WTC11 (cell line): Measurements from ENCODE around the gene FGF18. TPM values are rescaled to one million over a fixed set of nuclear protein-coding genes. Genes with fewer than 3 reads are reported as not detected.

ENCODE experiments used
- ATAC-seq: fragments of 200-7000 bp; cut with Tn5 transposase; 2 replicates; pipeline ENCODE4 v1.10.0; 2021; ENCODE audit warnings: mild to moderate bottlenecking, moderate library complexity
- CTCF ChIA-PET: fragments of 300-600 bp; sonication (Branson Sonifier 250); formaldehyde crosslinking; loops from one replicate; lab custom pipeline; 2021; ENCODE audit warnings: antibody characterized with exemption; lab: Charles Lee
- POLR2A ChIA-PET: fragments of 350-600 bp; sonication (Branson Sonifier 250); formaldehyde crosslinking; loops from one replicate; lab custom pipeline; 2021; ENCODE audit warnings: antibody characterized with exemption; lab: Charles Lee
- DNase-seq: peaks from one replicate; pipeline ENCODE4 v3.0.0; 2021; ENCODE audit warnings: low spot score
- H3K27ac Mint-ChIP-seq: 2 replicates; pipeline ENCODE4 v1.8.0; 2021; ENCODE audit warnings: mixed read lengths
- H3K27me3 Mint-ChIP-seq: 2 replicates; pipeline ENCODE4 v1.8.0; 2021; ENCODE audit warnings: low read depth, mild to moderate bottlenecking, moderate library complexity, mixed read lengths
- H3K36me3 Mint-ChIP-seq: 2 replicates; pipeline ENCODE4 v1.8.0; 2021; ENCODE audit warnings: mixed read lengths
- H3K4me1 Mint-ChIP-seq: 2 replicates; pipeline ENCODE4 v1.8.0; 2022; ENCODE audit warnings: mixed read lengths
- H3K4me3 Mint-ChIP-seq: 2 replicates; pipeline ENCODE4 v1.8.0; 2021; ENCODE audit warnings: mild to moderate bottlenecking, moderate library complexity, mixed read lengths
- H3K9me3 Mint-ChIP-seq: 2 replicates; pipeline ENCODE4 v1.8.0; 2021; ENCODE audit warnings: mixed read lengths
- CREM ChIP-seq: sonication (generic); formaldehyde crosslinking; IDR thresholded peaks from 2 replicates; pipeline ENCODE4 v1.8.1; 2022; ENCODE audit warnings: mild to moderate bottlenecking, missing genetic modification reagents, moderate library complexity
- ELF4 ChIP-seq: sonication (generic); formaldehyde crosslinking; IDR thresholded peaks from 2 replicates; pipeline ENCODE4 v1.8.1; 2022; ENCODE audit warnings: low read depth, mild to moderate bottlenecking, moderate library complexity, missing genetic modification reagents
- EMX1 ChIP-seq: fragments of 250-450 bp; sonication (Bioruptor Pico); IDR thresholded peaks from 2 replicates; pipeline ENCODE4 v1.8.0; 2021; ENCODE audit warnings: mild to moderate bottlenecking
- GABPB1 ChIP-seq: sonication (generic); formaldehyde crosslinking; IDR thresholded peaks from 2 replicates; pipeline ENCODE4 v1.8.1; 2023; ENCODE audit warnings: mild to moderate bottlenecking, missing genetic modification reagents
- IRF2 ChIP-seq: sonication (generic); formaldehyde crosslinking; IDR thresholded peaks from 2 replicates; pipeline ENCODE4 v1.8.0; 2022; ENCODE audit warnings: low read depth, missing genetic modification reagents, borderline replicate concordance
- MXD4 ChIP-seq: fragments of 250-450 bp; sonication (Bioruptor Pico); IDR thresholded peaks from 2 replicates; pipeline ENCODE4 v1.8.0; 2021; ENCODE audit warnings: mild to moderate bottlenecking, moderate library complexity, borderline replicate concordance
- NFYB ChIP-seq: sonication (generic); formaldehyde crosslinking; conservative IDR thresholded peaks from 2 replicates; pipeline ENCODE4 v1.8.0; 2022; ENCODE audit warnings: low read depth, missing genetic modification reagents
- NR1H2 ChIP-seq: sonication (generic); formaldehyde crosslinking; IDR thresholded peaks from 2 replicates; pipeline ENCODE4 v1.9.0; 2021; ENCODE audit warnings: mild to moderate bottlenecking, moderate library complexity, missing genetic modification reagents
- NR2C2 ChIP-seq: sonication (generic); formaldehyde crosslinking; IDR thresholded peaks from 2 replicates; pipeline ENCODE4 v1.8.0; 2022; ENCODE audit warnings: mild to moderate bottlenecking, missing genetic modification reagents
- PRRX2 ChIP-seq: fragments of 250-450 bp; sonication (Bioruptor Pico); IDR thresholded peaks from 2 replicates; pipeline ENCODE4 v1.8.0; 2021; ENCODE audit warnings: mild to moderate bottlenecking
- RELA ChIP-seq: sonication (generic); formaldehyde crosslinking; IDR thresholded peaks from 2 replicates; pipeline ENCODE4 v1.8.1; 2022; ENCODE audit warnings: missing genetic modification reagents, mild to moderate bottlenecking, borderline replicate concordance
- SMAD4 ChIP-seq: sonication (generic); formaldehyde crosslinking; IDR thresholded peaks from 2 replicates; pipeline ENCODE4 v1.8.0; 2022; ENCODE audit warnings: mild to moderate bottlenecking, missing genetic modification reagents
- TCF7 ChIP-seq: sonication (generic); formaldehyde crosslinking; IDR thresholded peaks from 2 replicates; pipeline ENCODE4 v1.8.0; 2022; ENCODE audit warnings: mild to moderate bottlenecking, low read depth, missing genetic modification reagents, moderate library complexity
- ZBTB21 ChIP-seq: sonication (generic); formaldehyde crosslinking; IDR thresholded peaks from 2 replicates; pipeline ENCODE4 v1.8.1; 2023; ENCODE audit warnings: mild to moderate bottlenecking, missing genetic modification reagents, borderline replicate concordance
- ZNF121 ChIP-seq: sonication (generic); formaldehyde crosslinking; IDR thresholded peaks from 2 replicates; pipeline ENCODE4 v1.8.0; 2023; ENCODE audit warnings: missing genetic modification reagents
- ZNF396 ChIP-seq: fragments of 250-450 bp; sonication (Bioruptor Pico); IDR thresholded peaks from 2 replicates; pipeline ENCODE4 v1.8.0; 2021; ENCODE audit warnings: mild to moderate bottlenecking, moderate library complexity, borderline replicate concordance
- ZNF416 ChIP-seq: fragments of 250-450 bp; sonication (Bioruptor Pico); IDR thresholded peaks from 2 replicates; pipeline ENCODE4 v1.9.0; 2021; ENCODE audit warnings: mild to moderate bottlenecking, inconsistent platforms
- ZNF423 ChIP-seq: fragments of 250-450 bp; sonication (Bioruptor Pico); IDR thresholded peaks from 2 replicates; pipeline ENCODE4 v2.1.2; 2022; ENCODE audit warnings: mild to moderate bottlenecking, moderate library complexity
- total RNA-seq: library from RNA; stranded (reverse); gene quantifications from 3 replicates; pipeline ENCODE4 v1.2.3, GENCODE V29; 2021
- TF ChIP-seq, protein P1 (sequence below): sonication (generic); formaldehyde crosslinking; IDR thresholded peaks from 2 replicates; pipeline ENCODE4 v1.8.1; 2022; ENCODE audit warnings: missing genetic modification reagents, borderline replicate concordance
- TF ChIP-seq, protein P2 (sequence below): sonication (generic); formaldehyde crosslinking; IDR thresholded peaks from 2 replicates; pipeline ENCODE4 v1.8.1; 2023; ENCODE audit warnings: mild to moderate bottlenecking, missing genetic modification reagents
- TF ChIP-seq, protein P3 (sequence below): sonication (generic); formaldehyde crosslinking; IDR thresholded peaks from 2 replicates; pipeline ENCODE4 v1.8.1; 2022; ENCODE audit warnings: mild to moderate bottlenecking, missing genetic modification reagents, moderate library complexity, borderline replicate concordance
- TF ChIP-seq, protein P4 (sequence below): sonication (generic); formaldehyde crosslinking; IDR thresholded peaks from 2 replicates; pipeline ENCODE4 v1.8.1; 2023; ENCODE audit warnings: mild to moderate bottlenecking, missing genetic modification reagents
- TF ChIP-seq, protein P5 (sequence below): sonication (generic); formaldehyde crosslinking; IDR thresholded peaks from 2 replicates; pipeline ENCODE4 v1.8.0; 2022; ENCODE audit warnings: mild to moderate bottlenecking, missing genetic modification reagents
- TF ChIP-seq, protein P6 (sequence below): sonication (generic); formaldehyde crosslinking; IDR thresholded peaks from 2 replicates; pipeline ENCODE4 v1.8.0; 2023; ENCODE audit warnings: mild to moderate bottlenecking, missing genetic modification reagents

The FGF18 gene
- total RNA-seq, 1 experiment from 2014 or later, result 0.72 TPM

DNA sequence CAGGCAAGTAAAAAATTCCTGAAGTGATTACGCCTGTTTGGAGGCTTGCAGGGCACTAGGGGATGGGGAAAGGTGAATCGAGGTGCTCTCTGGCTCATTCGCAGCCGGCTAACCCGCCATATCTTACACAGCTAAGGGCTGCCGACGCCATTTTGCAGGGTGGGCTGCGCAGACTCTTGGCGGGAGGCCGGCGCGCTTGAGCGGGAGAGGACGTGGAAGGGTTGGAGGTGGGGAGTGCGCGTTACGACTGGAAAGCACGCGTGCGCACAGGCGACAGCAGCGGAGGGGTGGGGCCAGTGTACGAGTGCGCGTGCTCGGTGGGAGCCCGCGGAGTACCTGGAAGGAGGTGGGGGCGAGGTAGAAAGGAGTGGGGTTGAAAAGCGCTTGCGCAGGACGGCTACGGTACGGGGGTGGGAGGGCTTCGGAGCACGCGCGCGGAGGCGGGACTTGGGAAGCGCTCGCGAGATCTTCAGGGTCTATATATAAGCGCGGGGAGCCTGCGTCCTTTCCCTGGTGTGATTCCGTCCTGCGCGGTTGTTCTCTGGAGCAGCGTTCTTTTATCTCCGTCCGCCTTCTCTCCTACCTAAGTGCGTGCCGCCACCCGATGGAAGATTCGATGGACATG lies 32.0 kb upstream of the FGF18 start, which contains the start of gene NPM1 (continued):
- TF ChIP-seq, protein P1, sequence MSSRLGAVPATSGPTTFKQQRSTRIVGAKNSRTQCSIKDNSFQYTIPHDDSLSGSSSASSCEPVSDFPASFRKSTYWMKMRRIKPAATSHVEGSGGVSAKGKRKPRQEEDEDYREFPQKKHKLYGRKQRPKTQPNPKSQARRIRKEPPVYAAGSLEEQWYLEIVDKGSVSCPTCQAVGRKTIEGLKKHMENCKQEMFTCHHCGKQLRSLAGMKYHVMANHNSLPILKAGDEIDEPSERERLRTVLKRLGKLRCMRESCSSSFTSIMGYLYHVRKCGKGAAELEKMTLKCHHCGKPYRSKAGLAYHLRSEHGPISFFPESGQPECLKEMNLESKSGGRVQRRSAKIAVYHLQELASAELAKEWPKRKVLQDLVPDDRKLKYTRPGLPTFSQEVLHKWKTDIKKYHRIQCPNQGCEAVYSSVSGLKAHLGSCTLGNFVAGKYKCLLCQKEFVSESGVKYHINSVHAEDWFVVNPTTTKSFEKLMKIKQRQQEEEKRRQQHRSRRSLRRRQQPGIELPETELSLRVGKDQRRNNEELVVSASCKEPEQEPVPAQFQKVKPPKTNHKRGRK (CRISPR knock-in tag), result no peak
- no peak for TF ChIP-seq RELA (CRISPR knock-in tag)
- TF ChIP-seq, protein P2, sequence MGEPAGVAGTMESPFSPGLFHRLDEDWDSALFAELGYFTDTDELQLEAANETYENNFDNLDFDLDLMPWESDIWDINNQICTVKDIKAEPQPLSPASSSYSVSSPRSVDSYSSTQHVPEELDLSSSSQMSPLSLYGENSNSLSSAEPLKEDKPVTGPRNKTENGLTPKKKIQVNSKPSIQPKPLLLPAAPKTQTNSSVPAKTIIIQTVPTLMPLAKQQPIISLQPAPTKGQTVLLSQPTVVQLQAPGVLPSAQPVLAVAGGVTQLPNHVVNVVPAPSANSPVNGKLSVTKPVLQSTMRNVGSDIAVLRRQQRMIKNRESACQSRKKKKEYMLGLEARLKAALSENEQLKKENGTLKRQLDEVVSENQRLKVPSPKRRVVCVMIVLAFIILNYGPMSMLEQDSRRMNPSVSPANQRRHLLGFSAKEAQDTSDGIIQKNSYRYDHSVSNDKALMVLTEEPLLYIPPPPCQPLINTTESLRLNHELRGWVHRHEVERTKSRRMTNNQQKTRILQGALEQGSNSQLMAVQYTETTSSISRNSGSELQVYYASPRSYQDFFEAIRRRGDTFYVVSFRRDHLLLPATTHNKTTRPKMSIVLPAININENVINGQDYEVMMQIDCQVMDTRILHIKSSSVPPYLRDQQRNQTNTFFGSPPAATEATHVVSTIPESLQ (CRISPR knock-in tag), result no peak
- no peak for TF ChIP-seq IRF2 (CRISPR knock-in tag)

DNA sequence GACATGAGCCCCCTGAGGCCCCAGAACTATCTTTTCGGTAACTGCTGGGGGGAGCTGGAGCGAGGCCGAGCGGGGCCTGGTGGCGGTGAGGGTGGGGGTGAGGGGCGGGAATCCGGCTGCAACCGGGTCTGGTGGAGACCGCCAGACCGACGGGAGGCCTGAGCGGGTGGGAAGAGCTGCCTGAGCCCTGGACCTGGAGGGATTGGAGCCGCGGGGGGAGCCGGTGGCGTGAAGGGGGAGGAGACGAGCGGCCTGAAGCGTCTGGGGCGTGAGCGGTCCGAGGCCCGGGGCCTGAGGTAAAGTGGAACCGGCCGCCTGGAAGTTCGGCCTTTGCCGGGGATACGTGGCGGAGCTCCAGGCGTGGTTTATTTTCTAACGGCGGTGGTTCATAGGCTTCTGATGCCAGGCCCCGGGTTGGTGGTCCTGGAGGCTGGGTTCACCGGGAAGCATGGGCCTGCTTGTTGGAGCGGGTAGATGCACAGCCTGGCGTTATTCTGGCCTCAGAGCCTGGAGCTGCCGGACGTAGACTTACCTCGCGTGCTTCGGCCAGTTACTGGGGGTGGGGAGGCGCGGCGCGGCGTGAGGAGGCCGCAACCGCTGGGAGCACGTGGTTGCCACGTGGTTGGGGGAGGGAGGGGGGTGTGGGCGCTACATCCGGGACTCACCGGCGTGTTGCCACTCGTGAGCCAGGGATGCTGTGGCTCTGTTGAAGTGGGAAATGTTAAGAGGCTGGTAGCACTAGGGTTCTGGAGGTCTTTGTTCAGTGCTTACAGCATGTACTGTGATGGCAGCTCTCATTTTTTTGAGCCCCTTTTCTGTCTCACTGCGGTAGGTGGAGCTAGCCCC lies 31.3 kb upstream of the FGF18 start:
- Mint-ChIP-seq H3K27ac (peak overlapping the region; percentile 99), H3K36me3 (peaks cover 53% of the 10 kb centered on the region)
- TF ChIP-seq, protein P3, sequence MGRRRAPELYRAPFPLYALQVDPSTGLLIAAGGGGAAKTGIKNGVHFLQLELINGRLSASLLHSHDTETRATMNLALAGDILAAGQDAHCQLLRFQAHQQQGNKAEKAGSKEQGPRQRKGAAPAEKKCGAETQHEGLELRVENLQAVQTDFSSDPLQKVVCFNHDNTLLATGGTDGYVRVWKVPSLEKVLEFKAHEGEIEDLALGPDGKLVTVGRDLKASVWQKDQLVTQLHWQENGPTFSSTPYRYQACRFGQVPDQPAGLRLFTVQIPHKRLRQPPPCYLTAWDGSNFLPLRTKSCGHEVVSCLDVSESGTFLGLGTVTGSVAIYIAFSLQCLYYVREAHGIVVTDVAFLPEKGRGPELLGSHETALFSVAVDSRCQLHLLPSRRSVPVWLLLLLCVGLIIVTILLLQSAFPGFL (CRISPR knock-in tag), result no peak
- TF ChIP-seq EMX1 (CRISPR knock-in tag), result peak; percentile 88; the same call in 1 of the 2 replicates
- TF ChIP-seq ZNF423 (CRISPR knock-in tag), result no peak
- no peak for TF ChIP-seq MXD4
- peak; percentile 56 for TF ChIP-seq GABPB1 (CRISPR knock-in tag)
- no peak for TF ChIP-seq ZBTB21 (CRISPR knock-in tag)
- no peak; the same call in 1 of the 2 replicates for TF ChIP-seq CREM (CRISPR knock-in tag)
- TF ChIP-seq TCF7 (CRISPR knock-in tag), result no peak
- TF ChIP-seq, protein P4, sequence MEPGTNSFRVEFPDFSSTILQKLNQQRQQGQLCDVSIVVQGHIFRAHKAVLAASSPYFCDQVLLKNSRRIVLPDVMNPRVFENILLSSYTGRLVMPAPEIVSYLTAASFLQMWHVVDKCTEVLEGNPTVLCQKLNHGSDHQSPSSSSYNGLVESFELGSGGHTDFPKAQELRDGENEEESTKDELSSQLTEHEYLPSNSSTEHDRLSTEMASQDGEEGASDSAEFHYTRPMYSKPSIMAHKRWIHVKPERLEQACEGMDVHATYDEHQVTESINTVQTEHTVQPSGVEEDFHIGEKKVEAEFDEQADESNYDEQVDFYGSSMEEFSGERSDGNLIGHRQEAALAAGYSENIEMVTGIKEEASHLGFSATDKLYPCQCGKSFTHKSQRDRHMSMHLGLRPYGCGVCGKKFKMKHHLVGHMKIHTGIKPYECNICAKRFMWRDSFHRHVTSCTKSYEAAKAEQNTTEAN (CRISPR knock-in tag), result 0 out of 2 replicates have a peak, but pooled peaks have one; percentile 25
- no peak for TF ChIP-seq RELA (CRISPR knock-in tag)
- TF ChIP-seq, protein P5, sequence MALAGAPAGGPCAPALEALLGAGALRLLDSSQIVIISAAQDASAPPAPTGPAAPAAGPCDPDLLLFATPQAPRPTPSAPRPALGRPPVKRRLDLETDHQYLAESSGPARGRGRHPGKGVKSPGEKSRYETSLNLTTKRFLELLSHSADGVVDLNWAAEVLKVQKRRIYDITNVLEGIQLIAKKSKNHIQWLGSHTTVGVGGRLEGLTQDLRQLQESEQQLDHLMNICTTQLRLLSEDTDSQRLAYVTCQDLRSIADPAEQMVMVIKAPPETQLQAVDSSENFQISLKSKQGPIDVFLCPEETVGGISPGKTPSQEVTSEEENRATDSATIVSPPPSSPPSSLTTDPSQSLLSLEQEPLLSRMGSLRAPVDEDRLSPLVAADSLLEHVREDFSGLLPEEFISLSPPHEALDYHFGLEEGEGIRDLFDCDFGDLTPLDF (CRISPR knock-in tag), result no peak
- TF ChIP-seq ELF4 (CRISPR knock-in tag), result no peak
- TF ChIP-seq PRRX2 (CRISPR knock-in tag), result peak; percentile 15; the same call in 1 of the 2 replicates
- TF ChIP-seq NR2C2 (CRISPR knock-in tag), result no peak
- no peak for TF ChIP-seq ZNF396 (CRISPR knock-in tag)
- peak; percentile 20; the same call in 1 of the 2 replicates for TF ChIP-seq NR1H2 (CRISPR knock-in tag)
- TF ChIP-seq NFYB (CRISPR knock-in tag), result no peak
- no peak for TF ChIP-seq ZNF121
- peak; percentile 90 for TF ChIP-seq ZNF416
- TF ChIP-seq SMAD4 (CRISPR knock-in tag), result no peak
- TF ChIP-seq, protein P6, sequence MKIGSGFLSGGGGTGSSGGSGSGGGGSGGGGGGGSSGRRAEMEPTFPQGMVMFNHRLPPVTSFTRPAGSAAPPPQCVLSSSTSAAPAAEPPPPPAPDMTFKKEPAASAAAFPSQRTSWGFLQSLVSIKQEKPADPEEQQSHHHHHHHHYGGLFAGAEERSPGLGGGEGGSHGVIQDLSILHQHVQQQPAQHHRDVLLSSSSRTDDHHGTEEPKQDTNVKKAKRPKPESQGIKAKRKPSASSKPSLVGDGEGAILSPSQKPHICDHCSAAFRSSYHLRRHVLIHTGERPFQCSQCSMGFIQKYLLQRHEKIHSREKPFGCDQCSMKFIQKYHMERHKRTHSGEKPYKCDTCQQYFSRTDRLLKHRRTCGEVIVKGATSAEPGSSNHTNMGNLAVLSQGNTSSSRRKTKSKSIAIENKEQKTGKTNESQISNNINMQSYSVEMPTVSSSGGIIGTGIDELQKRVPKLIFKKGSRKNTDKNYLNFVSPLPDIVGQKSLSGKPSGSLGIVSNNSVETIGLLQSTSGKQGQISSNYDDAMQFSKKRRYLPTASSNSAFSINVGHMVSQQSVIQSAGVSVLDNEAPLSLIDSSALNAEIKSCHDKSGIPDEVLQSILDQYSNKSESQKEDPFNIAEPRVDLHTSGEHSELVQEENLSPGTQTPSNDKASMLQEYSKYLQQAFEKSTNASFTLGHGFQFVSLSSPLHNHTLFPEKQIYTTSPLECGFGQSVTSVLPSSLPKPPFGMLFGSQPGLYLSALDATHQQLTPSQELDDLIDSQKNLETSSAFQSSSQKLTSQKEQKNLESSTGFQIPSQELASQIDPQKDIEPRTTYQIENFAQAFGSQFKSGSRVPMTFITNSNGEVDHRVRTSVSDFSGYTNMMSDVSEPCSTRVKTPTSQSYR (CRISPR knock-in tag), result no peak; the same call in 1 of the 2 replicates

More for the DNA sequence above, 31.3 kb upstream of the FGF18 start:
- POLR2A ChIA-PET, result interaction anchor here (0.6 to 1.0 kb wide), 5 partner anchors 12 to 132 kb away, joined by 3 read pairs; no protein-coding TSS in a partner anchor
- ATAC-seq, result peak; percentile 2; the same call in 1 of the 2 replicates
- peaks cover 36% of the 10 kb centered on the region for H3K4me1 Mint-ChIP-seq
- no peaks in the 10 kb centered on the region; the same call in 1 of the 2 replicates for H3K27me3 Mint-ChIP-seq
- peak overlapping the region; percentile 98 for H3K4me3 Mint-ChIP-seq
- CTCF ChIA-PET, result interaction anchor here (0.6 to 1.4 kb wide), 3 partner anchors 23 to 70 kb away, joined by 3 to 6 read pairs (median 5); no protein-coding TSS in a partner anchor
- peak; percentile 60 for DNase-seq
- H3K9me3 Mint-ChIP-seq, result no peaks in the 10 kb centered on the region
